Embryonic facial prominence (tissue), 1 donor: Measurements from ENCODE around the gene CA11.

ENCODE experiments used
- DNase-seq: peaks from one replicate; pipeline ENCODE4 v3.0.0-alpha.2; 2016; ENCODE audit errors: extremely low spot score

Gene CA11

GRCh38 chr19:48613852-48614435 is 32.0 kb downstream of the CA11 start:
- DNase-seq, result no peak

- DNase-seq, result no peak
These were observed 32.7 kb downstream of the CA11 start for GRCh38 chr19:48613024-48613851.

GRCh38 chr19:48611872-48612271 is 34.1 kb downstream of the CA11 start:
- no peak for DNase-seq

- DNase-seq, result no peak
These were observed 36.3 kb downstream of the CA11 start for GRCh38 chr19:48609571-48610108.

GRCh38 chr19:48608798-48609263 is 37.2 kb downstream of the CA11 start:
- no peak for DNase-seq

- DNase-seq, result no peak
These were observed 38.6 kb downstream of the CA11 start for GRCh38 chr19:48607359-48607755.

GRCh38 chr19:48606463-48607358 is 39.3 kb downstream of the CA11 start, which contains the start of gene SPACA4:
SPACA4 (plus strand) TSS chr19:48606742; CDS start chr19:48606979, 237 bp downstream.
- DNase-seq, result no peak

- no peak for DNase-seq
These were observed 42.1 kb downstream of the CA11 start for GRCh38 chr19:48603850-48604249.

GRCh38 chr19:48603449-48603848 is 42.5 kb downstream of the CA11 start:
- DNase-seq, result no peak

GRCh38 chr19:48603001-48603400 is 43.0 kb downstream of the CA11 start:
- DNase-seq, result no peak

GRCh38 chr19:48600679-48601417 is 45.1 kb downstream of the CA11 start:
- DNase-seq, result no peak

GRCh38 chr19:48598996-48599700 is 46.8 kb downstream of the CA11 start:
- DNase-seq, result no peak

- no peak for DNase-seq
These were observed 49.1 kb downstream of the CA11 start for GRCh38 chr19:48596679-48597465.

- DNase-seq, result no peak
These were observed 49.8 kb downstream of the CA11 start for GRCh38 chr19:48596237-48596636.

GRCh38 chr19:48595833-48596232 is 50.2 kb downstream of the CA11 start:
- DNase-seq, result no peak

- no peak for DNase-seq
These were observed 50.8 kb downstream of the CA11 start for GRCh38 chr19:48595171-48595570.

GRCh38 chr19:48591021-48591420 is 55.0 kb downstream of the CA11 start:
- DNase-seq, result no peak

GRCh38 chr19:48588670-48589401 is 57.2 kb downstream of the CA11 start:
- DNase-seq, result peak; percentile 43
